GM03348 (cell line): Measurements from ENCODE around the gene RETN.
A peak's percentile ranks its signal among the peaks of the same experiment; 100 is the strongest.

Experiments
- DNase-seq: peaks from one replicate; pipeline ENCODE4 v3.0.0; 2012; ENCODE audit warnings: low spot score

RETN gene

GRCh38 chr19:7668842-7669241 lies at the start of gene RETN:
RETN (plus strand) TSS chr19:7669049; CDS start chr19:7669327, 278 bp downstream.
- DNase-seq = no peak

DNA sequence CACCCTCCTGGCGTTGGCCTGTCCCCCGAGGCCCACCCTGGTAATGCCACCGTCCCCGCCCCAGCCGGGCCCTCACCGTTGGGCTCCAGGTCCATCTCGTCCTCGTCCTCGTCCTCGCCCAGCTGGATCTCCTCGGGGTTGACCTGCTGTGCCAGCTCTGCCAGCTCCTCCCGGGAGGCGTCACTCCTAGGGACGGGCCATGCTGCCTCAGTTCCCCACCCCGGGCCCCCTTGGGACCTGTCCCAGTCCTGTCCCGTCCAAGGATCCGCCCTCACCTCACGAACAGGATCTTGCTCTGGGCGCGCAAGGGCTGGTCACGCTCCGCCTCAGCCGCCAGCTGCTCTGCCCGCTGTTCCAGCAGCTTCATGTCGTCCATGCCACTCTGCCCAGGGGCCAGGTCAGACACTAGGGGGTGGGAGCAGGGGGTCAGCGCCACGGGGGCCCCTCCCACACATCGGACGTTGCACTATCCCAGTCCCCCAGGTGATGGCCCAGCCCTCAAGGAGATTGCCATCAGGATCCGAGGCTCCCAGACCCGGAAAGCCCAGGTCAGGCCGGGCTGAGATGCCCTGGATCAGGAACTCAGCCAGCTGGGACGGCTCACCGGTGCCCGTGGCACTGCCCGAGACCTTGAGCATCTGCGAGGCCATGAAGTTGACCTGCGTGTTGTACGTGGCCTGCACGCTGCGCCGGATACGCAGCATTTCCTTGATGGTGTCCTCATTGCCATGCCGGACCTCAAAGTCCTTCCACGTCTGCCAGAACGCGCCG lies 49.0 kb upstream of the RETN start:
- no peak for DNase-seq

- no peak for DNase-seq
Observed at GRCh38 chr19:7620442-7621412, 48.1 kb upstream of the RETN start.

GRCh38 chr19:7622933-7623685 lies 45.7 kb upstream of the RETN start:
- DNase-seq = no peak

DNA sequence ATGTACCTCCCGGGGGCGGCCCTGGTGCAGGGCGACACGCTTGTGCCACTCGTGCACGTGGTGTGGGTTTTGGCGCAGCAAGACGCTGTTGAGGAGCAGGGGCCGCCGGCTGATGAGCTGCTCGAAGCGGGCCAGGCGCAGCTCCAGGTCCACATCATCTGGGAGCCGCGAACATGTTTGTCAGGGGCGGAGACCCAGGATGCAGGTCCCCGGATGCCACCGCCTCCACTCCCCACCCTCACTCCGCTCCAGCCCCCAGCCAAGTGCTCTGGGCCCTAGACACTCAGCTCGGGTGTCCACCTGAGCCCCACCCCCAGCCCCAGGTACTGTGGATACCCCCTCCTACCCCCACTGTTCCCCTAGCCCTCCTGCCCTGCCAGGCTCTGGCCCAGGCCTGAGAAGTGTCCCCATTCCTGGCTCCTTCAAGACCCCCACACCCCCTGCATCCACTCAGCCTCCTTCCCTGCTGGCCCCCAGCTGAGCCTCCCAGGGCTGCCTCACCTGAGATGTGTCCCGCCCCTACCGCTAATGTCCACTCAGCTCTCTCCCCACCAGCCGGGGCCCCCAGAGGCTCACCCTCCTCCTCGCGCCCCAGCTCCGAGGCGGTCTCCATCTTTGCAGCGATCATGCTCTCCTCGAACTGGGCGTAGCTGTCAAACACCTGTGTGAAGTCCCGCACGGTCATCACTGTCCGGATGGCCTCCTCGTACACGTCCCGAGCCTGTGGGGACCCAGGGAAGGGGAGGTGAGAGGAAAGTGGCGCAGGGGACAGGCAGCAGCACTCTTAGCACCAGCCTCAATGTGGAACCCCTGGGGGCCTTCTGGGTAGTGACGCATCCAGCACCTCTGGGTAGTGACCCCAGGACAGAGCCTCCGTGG lies 44.9 kb upstream of the RETN start:
- DNase-seq = no peak

- no peak for DNase-seq
Observed at GRCh38 chr19:7624810-7625209, 44.0 kb upstream of the RETN start.

DNA sequence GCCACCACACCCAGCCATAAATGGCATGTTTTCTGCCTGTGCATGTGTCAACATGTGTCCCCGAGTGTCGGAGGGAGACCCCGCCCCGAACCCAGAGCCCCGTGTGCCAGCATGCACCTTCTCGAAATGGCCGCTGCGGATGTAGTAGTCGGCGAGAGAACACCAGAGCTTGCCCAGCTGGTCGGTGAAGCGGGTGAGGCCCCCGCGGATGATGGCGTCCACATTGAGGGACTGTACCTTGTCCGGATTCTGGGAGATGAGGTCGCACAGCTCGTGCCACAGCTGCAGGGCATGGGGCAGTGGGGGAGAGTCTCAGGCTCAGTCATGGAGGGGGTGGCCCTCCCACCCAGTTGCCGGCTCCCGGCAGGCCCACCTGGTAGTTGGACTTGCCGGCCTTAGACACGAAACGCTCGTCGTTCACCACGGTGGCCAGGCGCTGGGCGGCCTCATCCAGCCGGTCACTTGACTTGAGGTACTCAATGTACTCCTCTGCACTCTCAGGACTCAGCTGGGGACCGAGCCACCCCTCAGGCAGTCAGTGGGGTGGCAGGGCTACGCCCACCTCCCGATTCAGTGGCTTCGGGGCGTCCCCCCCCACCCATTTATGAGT lies 43.0 kb upstream of the RETN start:
- DNase-seq = no peak

GRCh38 chr19:7627166-7627565 lies 41.7 kb upstream of the RETN start:
- DNase-seq = no peak

DNA sequence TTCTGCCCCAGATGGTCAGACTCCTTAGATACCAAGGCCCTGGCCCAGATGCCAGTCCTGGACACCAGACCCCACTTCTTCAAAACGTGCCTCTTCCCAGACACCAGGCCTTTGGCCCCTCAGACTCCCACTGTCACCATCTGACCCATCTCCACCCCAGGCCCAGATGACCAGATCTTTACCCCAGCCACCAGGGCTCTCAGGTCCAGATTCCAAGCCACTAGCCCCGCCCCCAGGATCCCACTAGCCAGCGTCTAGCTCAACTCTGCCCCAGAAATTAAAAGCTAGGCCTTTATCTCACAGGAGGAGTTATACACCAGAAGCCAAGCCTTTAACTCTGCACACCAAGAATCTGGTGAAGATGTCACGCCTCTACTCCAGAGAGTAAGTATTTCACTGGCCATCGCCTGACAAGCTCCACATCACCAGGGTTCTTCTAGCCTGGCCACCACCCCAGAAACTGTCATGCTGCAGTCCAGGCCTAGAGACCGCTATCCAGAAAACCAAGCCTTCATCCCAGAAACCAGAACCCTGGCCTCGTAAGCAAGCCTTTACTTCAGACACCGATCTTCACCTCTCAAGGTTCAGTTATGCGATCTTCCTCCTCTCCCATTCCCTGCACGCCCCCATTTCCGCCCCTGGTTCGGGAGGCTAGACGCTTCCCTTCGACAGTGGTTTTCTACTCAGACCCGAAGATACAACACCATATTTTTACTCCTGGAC lies 40.1 kb upstream of the RETN start:
- DNase-seq = no peak

DNA sequence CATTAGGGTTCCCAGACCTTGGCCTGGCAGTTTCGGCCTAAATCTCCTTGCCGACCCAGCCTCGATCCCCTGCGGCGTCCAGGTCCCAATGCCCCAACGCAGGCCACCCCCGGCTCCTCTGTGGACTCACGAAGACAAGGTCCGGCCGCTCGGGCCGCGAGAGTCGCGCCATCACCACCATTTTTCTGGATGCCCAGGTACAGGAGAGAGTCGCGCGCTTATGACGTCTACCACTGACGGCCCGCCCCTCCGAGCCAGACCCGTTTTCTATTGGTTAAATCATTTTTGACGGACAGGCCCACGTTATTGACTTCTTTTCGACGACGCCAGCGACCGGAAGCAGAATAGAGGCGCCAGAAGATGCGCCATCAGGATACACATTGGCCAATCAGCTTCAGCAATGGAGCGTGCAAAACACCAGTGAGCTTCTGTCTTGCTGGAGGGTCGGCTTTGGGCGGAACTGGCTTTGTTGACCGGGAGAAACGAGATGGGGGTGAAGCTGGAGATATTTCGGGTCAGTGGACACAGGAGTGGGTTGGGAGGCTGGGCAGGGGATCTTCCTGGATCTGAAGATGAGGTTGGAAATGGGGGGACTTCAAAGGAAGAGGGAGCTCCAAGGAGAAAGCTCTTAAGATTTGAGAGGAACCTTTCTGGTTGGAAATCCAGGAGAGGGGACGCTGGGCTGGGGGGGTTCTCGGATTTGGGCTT lies 39.3 kb upstream of the RETN start, which contains the start of the genes PET100 and XAB2:
PET100 (plus strand) TSS at position 447 of the 708 bp plus-strand sequence; CDS start at position 488, 41 bp downstream.
XAB2 (minus strand) TSS at position 199 of the 708 bp plus-strand sequence; CDS start at position 181, 18 bp downstream.
- peak; percentile 99 for DNase-seq

- no peak for DNase-seq
Observed at GRCh38 chr19:7631577-7631976, 37.3 kb upstream of the RETN start.

DNA sequence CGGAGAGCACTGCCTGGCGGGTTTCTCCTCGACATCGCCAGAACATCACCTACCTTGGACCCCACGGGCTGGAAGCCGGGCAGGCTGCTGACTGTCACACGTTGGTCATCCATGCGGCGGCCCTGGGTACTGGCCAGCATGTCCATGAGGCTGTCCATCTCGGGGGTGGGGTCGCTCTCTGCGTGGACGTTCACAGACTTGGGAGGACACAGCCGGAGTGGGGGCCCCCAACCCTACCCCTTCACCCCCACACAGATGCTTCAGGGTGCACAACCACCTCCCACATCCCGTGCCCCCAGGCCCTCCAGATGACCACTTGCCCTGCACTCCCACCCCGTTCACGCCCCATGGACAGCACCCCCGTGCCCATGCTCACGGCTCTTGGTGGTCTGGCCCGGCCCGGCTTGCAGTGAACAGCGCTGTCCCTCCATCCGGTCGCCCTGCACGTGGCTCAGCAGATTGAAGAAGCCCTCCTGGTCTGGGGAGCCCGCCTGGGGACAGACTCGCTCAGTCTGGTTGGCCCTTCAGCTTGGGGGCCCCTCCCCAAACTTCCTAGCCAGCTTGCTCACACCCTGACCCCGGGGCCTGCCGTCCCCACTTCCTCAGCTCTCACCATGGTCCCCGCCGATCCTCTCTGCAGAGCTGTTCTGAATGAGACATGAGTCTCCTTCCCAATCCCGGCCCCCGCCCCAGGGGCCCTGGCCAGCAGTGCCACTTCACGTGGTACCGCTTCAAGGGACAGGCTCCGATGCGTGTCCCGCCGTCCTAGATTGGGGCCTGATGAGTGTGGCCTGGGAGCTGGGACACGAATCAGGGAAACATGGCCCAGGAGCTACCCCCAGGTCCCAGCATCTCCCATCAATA lies 36.3 kb upstream of the RETN start:
- DNase-seq = no peak

DNA sequence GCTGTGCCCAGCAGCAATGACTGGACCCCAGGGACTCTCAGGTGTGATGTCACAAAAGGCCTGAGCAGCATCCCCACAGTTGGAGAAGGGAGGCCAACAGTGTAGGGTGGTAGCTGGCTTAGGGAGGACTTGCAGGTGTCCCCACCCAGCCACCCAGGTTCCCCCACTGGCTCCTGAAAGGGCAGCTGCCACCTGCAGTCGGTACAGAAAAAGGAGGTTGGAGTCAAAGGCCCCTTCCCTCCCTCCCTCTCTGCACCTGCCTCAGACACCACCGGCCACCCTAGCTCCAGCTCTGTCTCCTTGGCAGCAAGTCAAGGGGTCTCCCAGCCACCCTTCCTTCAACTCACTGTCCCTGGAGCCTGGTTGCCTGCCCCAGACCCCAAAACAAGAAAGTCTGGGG lies 35.2 kb upstream of the RETN start, which contains the start of gene PCP2:
PCP2 (minus strand) TSS at position 22 of the 400 bp plus-strand sequence. CDS start 262 bp downstream, outside the sequence.
- DNase-seq = no peak

GRCh38 chr19:7635670-7636069 lies 33.2 kb upstream of the RETN start:
- no peak for DNase-seq

GRCh38 chr19:7636317-7636690 lies 32.5 kb upstream of the RETN start:
- no peak for DNase-seq

GRCh38 chr19:7636691-7637373 lies 32.0 kb upstream of the RETN start, which contains the start of gene STXBP2:
STXBP2 (plus strand) TSS chr19:7637110; CDS start chr19:7637150, 40 bp downstream.
- DNase-seq = no peak
